GDM1 (cell line): ENCODE results near the gene FAHD2A.
"Not testable (repeated sequence)": the region's sequence is repeated elsewhere in the genome, so short reads cannot be mapped to it uniquely, and the experiment has no call there.

Source experiments
- DNase-seq: peaks from one replicate; lab custom pipeline; 2025; lab: John Stamatoyannopoulos, UW

FAHD2A gene

GRCh38 chr2:95435872-95436209 lies 33.3 kb downstream of the FAHD2A start:
- DNase-seq = not testable (repeated sequence)

GRCh38 chr2:95442474-95443099 lies 40.1 kb downstream of the FAHD2A start:
- DNase-seq = not testable (repeated sequence)

- not testable (repeated sequence) for DNase-seq
Measured at GRCh38 chr2:95445317-95445716, 42.8 kb downstream of the FAHD2A start.

GRCh38 chr2:95463292-95463691 lies 60.8 kb downstream of the FAHD2A start:
- DNase-seq = not testable (repeated sequence)
